B cell (primary cell): ENCODE data around the gene ARHGAP27.

Experiments used
- EZH2 ChIP-seq: IDR thresholded peaks from 2 replicates; pipeline ENCODE4 v1.6.1; 2012; ENCODE audit warnings: borderline replicate concordance, low read depth, mild to moderate bottlenecking, moderate library complexity, low read length; ENCODE audit not compliant: insufficient read depth, poor library complexity, severe bottlenecking
- TF ChIP-seq, protein P1 (sequence below): fragments of 200-600 bp; IDR thresholded peaks from one replicate; pipeline ENCODE4 v1.8.0; 2022; ENCODE audit warnings: antibody characterized with exemption, mild to moderate bottlenecking

DNA sequence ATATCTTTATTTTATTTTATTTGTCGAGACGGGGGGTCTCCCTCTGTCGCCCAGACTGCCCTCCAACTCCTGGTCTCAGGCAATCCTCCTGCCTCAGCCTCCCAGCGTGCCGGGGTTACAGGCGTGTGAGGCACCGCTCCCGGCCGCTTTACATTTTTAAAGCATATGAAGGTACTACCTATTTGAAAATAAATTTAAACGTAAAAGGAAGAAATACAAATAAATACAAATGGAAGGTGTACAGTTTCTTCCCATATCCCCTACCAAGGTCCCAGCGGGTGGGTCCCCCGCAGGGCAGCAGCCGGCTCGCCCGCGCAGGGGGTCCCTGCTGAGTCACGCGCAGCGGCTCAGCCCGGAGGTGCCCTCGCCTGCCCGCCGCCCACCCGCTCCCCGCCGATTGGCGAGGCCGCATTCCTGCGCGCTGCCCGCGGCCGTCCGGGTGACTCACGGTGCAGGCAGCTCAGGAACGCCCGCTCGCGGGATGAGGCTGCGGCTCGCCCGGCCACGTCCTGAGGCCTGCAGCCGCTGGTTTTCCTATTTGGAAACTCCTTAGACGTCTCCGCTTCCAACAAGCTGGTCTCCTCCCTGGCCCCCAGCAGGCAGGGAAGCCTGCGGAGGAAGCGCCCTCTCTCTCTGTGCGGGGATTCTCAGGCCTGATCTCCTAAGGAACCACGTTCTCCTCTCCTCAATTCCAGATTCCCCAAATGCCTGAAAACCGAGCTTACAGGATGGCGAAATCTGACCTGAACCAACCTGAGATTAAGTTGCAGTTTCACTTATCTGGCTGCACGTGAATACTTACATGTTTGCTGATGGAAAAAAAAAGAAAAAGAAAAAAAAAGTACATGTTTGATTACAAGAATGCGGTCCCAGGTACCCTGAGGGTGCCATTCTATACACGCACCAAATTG is 61.0 kb downstream of the ARHGAP27 start:
- TF ChIP-seq, protein P1, sequence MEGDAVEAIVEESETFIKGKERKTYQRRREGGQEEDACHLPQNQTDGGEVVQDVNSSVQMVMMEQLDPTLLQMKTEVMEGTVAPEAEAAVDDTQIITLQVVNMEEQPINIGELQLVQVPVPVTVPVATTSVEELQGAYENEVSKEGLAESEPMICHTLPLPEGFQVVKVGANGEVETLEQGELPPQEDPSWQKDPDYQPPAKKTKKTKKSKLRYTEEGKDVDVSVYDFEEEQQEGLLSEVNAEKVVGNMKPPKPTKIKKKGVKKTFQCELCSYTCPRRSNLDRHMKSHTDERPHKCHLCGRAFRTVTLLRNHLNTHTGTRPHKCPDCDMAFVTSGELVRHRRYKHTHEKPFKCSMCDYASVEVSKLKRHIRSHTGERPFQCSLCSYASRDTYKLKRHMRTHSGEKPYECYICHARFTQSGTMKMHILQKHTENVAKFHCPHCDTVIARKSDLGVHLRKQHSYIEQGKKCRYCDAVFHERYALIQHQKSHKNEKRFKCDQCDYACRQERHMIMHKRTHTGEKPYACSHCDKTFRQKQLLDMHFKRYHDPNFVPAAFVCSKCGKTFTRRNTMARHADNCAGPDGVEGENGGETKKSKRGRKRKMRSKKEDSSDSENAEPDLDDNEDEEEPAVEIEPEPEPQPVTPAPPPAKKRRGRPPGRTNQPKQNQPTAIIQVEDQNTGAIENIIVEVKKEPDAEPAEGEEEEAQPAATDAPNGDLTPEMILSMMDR, result no peak
- TF ChIP-seq EZH2, result no peak
